HepG2 (cell line): ENCODE data around the gene GSS. TPM values are rescaled to one million over a fixed set of nuclear protein-coding genes. Genes with fewer than 3 reads are reported as not detected.

Experiments used
- AHDC1 ChIP-seq: sonication (generic); formaldehyde crosslinking; IDR thresholded peaks from 2 replicates; pipeline ENCODE4 v1.5.1; 2020; ENCODE audit warnings: mild to moderate bottlenecking, missing genetic modification reagents, borderline replicate concordance
- ATM ChIP-seq: fragments of 450-650 bp; IDR thresholded peaks from 2 replicates; pipeline ENCODE4 v1.7.1; 2017; ENCODE audit warnings: mild to moderate bottlenecking, borderline replicate concordance
- CC2D1A ChIP-seq: sonication (generic); formaldehyde crosslinking; IDR thresholded peaks from 2 replicates; pipeline ENCODE4 v1.8.1; 2023; ENCODE audit warnings: mild to moderate bottlenecking, missing genetic modification reagents
- FIP1L1 ChIP-seq: fragments of 200-400 bp; formaldehyde crosslinking; IDR thresholded peaks from 2 replicates; pipeline ENCODE4 v1.6.1; 2018; ENCODE audit warnings: low read depth, mild to moderate bottlenecking, low read length, moderate library complexity, borderline replicate concordance; ENCODE audit not compliant: insufficient read depth
- GATAD2A ChIP-seq: IDR thresholded peaks from 2 replicates; pipeline ENCODE4 v1.6.1; 2016
- GRHL1 ChIP-seq: sonication (generic); formaldehyde crosslinking; conservative IDR thresholded peaks from 2 replicates; pipeline ENCODE4 v1.8.0; 2022; ENCODE audit warnings: missing genetic modification reagents
- MED13 ChIP-seq: sonication (generic); formaldehyde crosslinking; IDR thresholded peaks from 2 replicates; pipeline ENCODE4 v1.5.0; 2020; ENCODE audit warnings: missing genetic modification reagents
- MTA1 ChIP-seq: sonication (generic); formaldehyde crosslinking; IDR thresholded peaks from 2 replicates; pipeline ENCODE4 v1.4.0; 2020; ENCODE audit warnings: missing genetic modification reagents, mild to moderate bottlenecking, borderline replicate concordance
- SALL1 ChIP-seq: sonication (generic); formaldehyde crosslinking; IDR thresholded peaks from 2 replicates; pipeline ENCODE4 v1.8.0; 2022; ENCODE audit warnings: mild to moderate bottlenecking, missing genetic modification reagents
- TIGD3 ChIP-seq: sonication (generic); formaldehyde crosslinking; IDR thresholded peaks from 2 replicates; pipeline ENCODE4 v1.5.1; 2020; ENCODE audit warnings: mild to moderate bottlenecking, missing genetic modification reagents, borderline replicate concordance
- TRAFD1 ChIP-seq: sonication (generic); formaldehyde crosslinking; IDR thresholded peaks from 2 replicates; pipeline ENCODE4 v1.5.1; 2020; ENCODE audit warnings: missing genetic modification reagents, mild to moderate bottlenecking, borderline replicate concordance
- ZNF124 ChIP-seq: sonication (generic); formaldehyde crosslinking; IDR thresholded peaks from 2 replicates; pipeline ENCODE4 v1.4.0; 2020; ENCODE audit warnings: missing genetic modification reagents
- ZNF30 ChIP-seq: sonication (generic); formaldehyde crosslinking; IDR thresholded peaks from 2 replicates; pipeline ENCODE4 v1.5.0; 2020; ENCODE audit warnings: mild to moderate bottlenecking, missing genetic modification reagents
- ZNF564 ChIP-seq: sonication (generic); formaldehyde crosslinking; IDR thresholded peaks from 2 replicates; pipeline ENCODE4 v1.8.1; 2023; ENCODE audit warnings: mild to moderate bottlenecking, missing genetic modification reagents
- ZNF766 ChIP-seq: sonication (generic); formaldehyde crosslinking; IDR thresholded peaks from 2 replicates; pipeline ENCODE4 v1.5.0; 2020; ENCODE audit warnings: missing genetic modification reagents, borderline replicate concordance
- polyA plus RNA-seq, 8 experiments: library from polyadenylated mRNA; depleted of rRNA in 3 of 8; stranded (reverse) in 7 of 8; unstranded in 1 of 8; fragments of >200 nt; fragmentation: Illumina TruSeq in 4 of 8; extraction: Trizol in 4 of 8; gene quantifications; 2 replicates each; pipeline versions ENCODE4 v1.2.1 to v1.2.3, GENCODE V29; 2011 to 2016; ENCODE audit warnings: low read depth in 4 of 8, missing spikeins in 1 of 8, mixed read lengths in 1 of 8; ENCODE audit not compliant: insufficient read depth in 1 of 8
- total RNA-seq, 5 experiments: library from RNA; depleted of rRNA; stranded (reverse); fragments of >200 nt; fragmentation: Illumina TruSeq; extraction: Trizol; gene quantifications; 2 replicates each; pipeline ENCODE4 v1.2.3, GENCODE V29; 2016; ENCODE audit warnings: low read depth in 1 of 5
- TF ChIP-seq, protein P1 (sequence below): sonication (generic); formaldehyde crosslinking; IDR thresholded peaks from 2 replicates; pipeline ENCODE4 v1.4.0; 2020; ENCODE audit warnings: low read depth, mild to moderate bottlenecking, missing genetic modification reagents

GSS gene
- total and polyA plus RNA-seq, 2 of the 13 experiments (the other 11 are each of a cell fraction or from before 2014, with no cell fraction given), result 80.1 to 102 TPM

DNA sequence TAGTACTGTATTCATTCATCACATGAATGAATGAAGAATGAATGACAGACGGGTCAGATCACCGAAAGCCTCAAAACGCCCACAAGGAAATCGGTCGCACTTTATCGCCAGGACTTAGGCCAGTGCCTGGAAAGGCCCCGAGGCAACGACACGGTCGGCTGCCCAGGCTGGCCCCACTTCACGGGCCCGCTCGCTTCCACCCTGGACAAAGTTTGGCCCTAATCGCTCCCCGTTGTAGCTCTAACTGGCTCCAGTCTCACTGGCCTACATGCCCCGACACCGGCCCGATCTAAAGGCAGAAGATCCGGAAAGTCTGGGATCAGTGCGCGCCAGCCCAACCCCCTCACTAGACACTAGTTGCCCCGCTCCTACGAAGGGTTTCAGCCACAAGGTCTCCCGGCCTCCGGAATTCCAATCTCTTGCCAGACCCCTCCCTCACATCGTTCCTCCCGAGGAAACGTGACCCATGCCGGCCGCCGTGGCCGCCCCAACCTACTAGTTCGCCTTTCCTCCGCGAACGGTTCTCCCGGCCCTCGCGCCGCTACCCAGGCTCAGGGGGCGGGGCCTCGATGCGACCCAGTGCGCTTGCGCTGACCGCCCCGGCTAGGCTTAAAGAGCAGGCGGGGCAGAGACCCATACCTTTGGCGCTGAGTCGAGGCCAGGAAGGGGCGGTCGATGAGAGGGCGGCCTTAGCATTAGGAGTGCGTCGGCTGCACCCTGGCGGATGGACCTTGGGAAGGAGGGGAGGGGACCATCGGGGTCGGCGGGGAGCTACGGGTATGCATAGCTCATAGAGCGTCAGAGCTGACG is at the start of gene GSS, which contains the start of gene MYH7B (continued):
- TF ChIP-seq MTA1 (CRISPR knock-in tag), result peak; percentile 97
- TF ChIP-seq TIGD3 (CRISPR knock-in tag), result no peak; the same call in 1 of the 2 replicates
- peak; percentile 98 for TF ChIP-seq SALL1 (CRISPR knock-in tag)
- TF ChIP-seq, protein P1, sequence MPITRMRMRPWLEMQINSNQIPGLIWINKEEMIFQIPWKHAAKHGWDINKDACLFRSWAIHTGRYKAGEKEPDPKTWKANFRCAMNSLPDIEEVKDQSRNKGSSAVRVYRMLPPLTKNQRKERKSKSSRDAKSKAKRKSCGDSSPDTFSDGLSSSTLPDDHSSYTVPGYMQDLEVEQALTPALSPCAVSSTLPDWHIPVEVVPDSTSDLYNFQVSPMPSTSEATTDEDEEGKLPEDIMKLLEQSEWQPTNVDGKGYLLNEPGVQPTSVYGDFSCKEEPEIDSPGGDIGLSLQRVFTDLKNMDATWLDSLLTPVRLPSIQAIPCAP (CRISPR knock-in tag), result peak; percentile 96; the same call in 1 of the 2 replicates
- peak; percentile 84; the same call in 1 of the 2 replicates for TF ChIP-seq FIP1L1
- peak; percentile 88 for TF ChIP-seq ZNF30
- TF ChIP-seq ZNF766 (CRISPR knock-in tag), result peak; percentile 69; the same call in 1 of the 2 replicates
- peak; percentile 81; the same call in 1 of the 2 replicates for TF ChIP-seq ZNF124 (CRISPR knock-in tag)
- TF ChIP-seq ZNF564 (CRISPR knock-in tag), result peak; percentile 98
- peak; percentile 93 for TF ChIP-seq GATAD2A
- no peak for TF ChIP-seq TRAFD1
- peak; percentile 78; the same call in 1 of the 2 replicates for TF ChIP-seq MED13
- TF ChIP-seq ATM, result no peak
- no peak for TF ChIP-seq AHDC1 (CRISPR knock-in tag)
- TF ChIP-seq CC2D1A (CRISPR knock-in tag), result no peak; the same call in 1 of the 2 replicates
- TF ChIP-seq GRHL1 (CRISPR knock-in tag), result no peak
